Measurements from ENCODE around the gene GSTT2B.

- TF ChIP-seq CTCF (IDR thresholded peaks at IDR 0.05) (no peak), POLR2A (IDR thresholded peaks at IDR 0.05) (no peak)
These were observed 48.4 kb upstream of the GSTT2B start for GRCh38 chr22:24009227-24010017.

Data from heart left ventricle (tissue), 13 donors.